ENCODE data around the gene FOXI2. TPM values are rescaled to one million over a fixed set of nuclear protein-coding genes. Genes with fewer than 3 reads are reported as not detected.

Gene FOXI2
- total RNA-seq, 1 donor from 2014 or later, result not detected

DNA sequence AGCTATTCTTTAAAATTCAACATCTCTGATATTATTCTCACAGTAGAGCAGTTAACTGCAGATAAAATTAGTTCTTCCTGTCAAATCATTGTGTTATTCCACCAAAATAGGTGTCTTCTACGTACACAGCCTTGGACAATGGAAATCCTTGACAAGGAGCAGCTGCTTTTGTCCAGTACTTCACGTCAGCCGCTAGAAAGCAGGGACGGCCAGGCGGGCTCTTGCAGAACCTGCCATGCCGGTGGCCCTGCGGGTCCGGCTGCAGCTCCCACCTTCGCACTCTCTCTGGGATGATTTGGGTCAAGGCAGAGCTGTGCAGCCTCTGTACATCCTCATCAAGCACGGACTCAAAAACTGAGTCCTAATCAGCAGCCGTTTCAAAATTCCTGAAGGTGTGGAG is 2.2 kb upstream of the FOXI2 start:
- peaks cover 46% of the 10 kb centered on the region for H4K20me1 ChIP-seq (ENCODE audit: low read depth)
- H3K27me3 Mint-ChIP-seq (ENCODE audit: insufficient read depth, low read depth), result peaks cover 67% of the 10 kb centered on the region
- no peak overlapping the region for H3K4me3 ChIP-seq

DNA sequence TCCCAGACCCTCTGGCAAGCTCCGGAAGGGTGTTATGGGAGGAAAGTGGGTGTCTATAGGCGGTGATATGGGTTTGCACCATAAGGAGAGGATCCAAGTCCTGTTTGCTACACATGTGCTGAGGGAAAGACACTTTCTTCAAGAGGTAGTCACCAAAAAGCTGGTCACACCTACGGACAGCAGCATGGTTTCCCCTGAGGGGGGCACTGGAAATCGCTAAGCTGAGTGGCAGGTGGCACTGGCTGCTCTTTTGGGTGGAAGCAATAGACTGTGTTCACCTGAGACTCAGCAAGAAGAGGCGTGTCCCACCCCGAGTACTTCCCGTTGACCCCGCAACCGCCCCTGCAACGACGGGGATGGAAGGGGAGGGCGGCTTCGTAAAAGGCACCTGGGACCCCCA is 1.8 kb upstream of the FOXI2 start:
- Histone ChIP-seq H3K4me3 (no peak overlapping the region), H3F3A (ENCODE audit: low read depth) (peaks cover 8% of the 10 kb centered on the region), H3K4me1 (no peaks in the 10 kb centered on the region), H3K4me2 (peak overlapping the region; percentile 25), H3K9me3 (ENCODE audit: low read depth) (no peaks in the 10 kb centered on the region), H3K79me2 (ENCODE audit: low read depth) (no peaks in the 10 kb centered on the region), H3K36me3 (no peaks in the 10 kb centered on the region), H3K27ac (no peak overlapping the region), H3K27me3 (peaks cover 98% of the 10 kb centered on the region), H4K20me1 (ENCODE audit: low read depth) (peaks cover 46% of the 10 kb centered on the region), H2AFZ (replicated peaks) (no peak overlapping the region), H3K9ac (no peak overlapping the region)
- H3K36me3 Mint-ChIP-seq, result peaks cover 4% of the 10 kb centered on the region
- peaks cover 5% of the 10 kb centered on the region for H3K4me1 Mint-ChIP-seq
- H3K27ac Mint-ChIP-seq, result no peak overlapping the region
- no peak for DNase-seq (ENCODE audit: low spot score)
- H3K27me3 Mint-ChIP-seq (ENCODE audit: insufficient read depth, low read depth), result peaks cover 67% of the 10 kb centered on the region
- TF ChIP-seq EZH2phosphoT487 (IDR thresholded peaks at IDR 0.05) (no peak), CTCF (IDR thresholded peaks at IDR 0.05) (no peak), EZH2 (IDR thresholded peaks at IDR 0.05) (no peak)
- H3K4me3 Mint-ChIP-seq, result peak overlapping the region; percentile 62
- H3K9me3 Mint-ChIP-seq, result peaks cover 8% of the 10 kb centered on the region

More for the DNA sequence above, 2.2 kb upstream of the FOXI2 start:
- Histone ChIP-seq H3F3A (ENCODE audit: low read depth) (peaks cover 8% of the 10 kb centered on the region), H2AFZ (replicated peaks) (no peak overlapping the region), H3K27ac (no peak overlapping the region), H3K4me2 (peak overlapping the region; percentile 25), H3K36me3 (no peaks in the 10 kb centered on the region), H3K9ac (no peak overlapping the region), H3K9me3 (ENCODE audit: low read depth) (no peaks in the 10 kb centered on the region), H3K4me1 (no peaks in the 10 kb centered on the region), H3K27me3 (peaks cover 98% of the 10 kb centered on the region), H3K79me2 (ENCODE audit: low read depth) (no peaks in the 10 kb centered on the region)
- no peak for TF ChIP-seq CTCF (IDR thresholded peaks at IDR 0.05)
- TF ChIP-seq EZH2phosphoT487 (IDR thresholded peaks at IDR 0.05), result peak; percentile 2
- peak; percentile 4 for TF ChIP-seq EZH2 (IDR thresholded peaks at IDR 0.05)
- Mint-ChIP-seq H3K4me3 (no peak overlapping the region), H3K9me3 (peaks cover 8% of the 10 kb centered on the region), H3K4me1 (peaks cover 5% of the 10 kb centered on the region), H3K36me3 (peaks cover 4% of the 10 kb centered on the region), H3K27ac (no peak overlapping the region)
- DNase-seq (ENCODE audit: low spot score), result peak; percentile 63

DNA sequence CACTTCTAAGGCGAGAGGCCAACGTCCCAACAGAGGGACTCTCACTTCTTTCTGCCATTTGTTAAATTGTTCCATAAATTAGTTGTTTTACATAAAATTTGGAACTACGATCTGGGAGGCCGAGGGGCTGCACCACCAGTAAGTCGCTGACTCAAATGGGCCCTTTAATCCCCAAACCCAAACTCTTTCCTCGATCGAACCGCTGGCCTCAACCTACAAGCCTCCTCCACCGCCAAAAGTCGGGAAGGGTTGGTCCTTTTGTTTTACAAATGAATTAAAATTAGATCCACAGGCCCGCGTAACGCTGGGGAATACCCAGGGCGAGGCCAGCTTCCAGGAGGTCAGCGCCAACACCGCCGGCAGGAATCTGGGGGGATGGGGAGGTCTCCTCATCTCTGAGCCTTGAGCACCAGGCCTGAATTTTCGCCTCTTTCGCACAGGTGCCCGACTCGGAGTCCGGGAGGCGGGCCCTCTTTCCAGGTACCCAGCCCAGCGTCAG is 1.2 kb upstream of the FOXI2 start:
- H3K4me1 Mint-ChIP-seq, result peaks cover 8% of the 10 kb centered on the region
- H3K9me3 Mint-ChIP-seq, result peaks cover 8% of the 10 kb centered on the region
- Histone ChIP-seq H3K36me3 (no peaks in the 10 kb centered on the region), H3K4me2 (peak overlapping the region; percentile 78), H2AFZ (replicated peaks) (no peak overlapping the region), H3K4me1 (no peaks in the 10 kb centered on the region), H3F3A (ENCODE audit: low read depth) (peaks cover 8% of the 10 kb centered on the region), H3K9ac (no peak overlapping the region), H3K4me3 (peak overlapping the region; percentile 44), H3K79me2 (ENCODE audit: low read depth) (no peaks in the 10 kb centered on the region), H3K9me3 (ENCODE audit: low read depth) (no peaks in the 10 kb centered on the region), H3K27me3 (peaks cover 98% of the 10 kb centered on the region), H4K20me1 (ENCODE audit: low read depth) (peaks cover 46% of the 10 kb centered on the region), H3K27ac (no peak overlapping the region)
- peaks cover 69% of the 10 kb centered on the region for H3K27me3 Mint-ChIP-seq (ENCODE audit: insufficient read depth, low read depth)
- H3K4me3 Mint-ChIP-seq, result peak overlapping the region; percentile 62
- H3K36me3 Mint-ChIP-seq, result peaks cover 4% of the 10 kb centered on the region
- TF ChIP-seq CTCF (IDR thresholded peaks at IDR 0.05), result no peak
- peak; percentile 90 for TF ChIP-seq EZH2 (IDR thresholded peaks at IDR 0.05)
- H3K27ac Mint-ChIP-seq, result no peak overlapping the region
- DNase-seq (ENCODE audit: low spot score), result peak; percentile 25

All from neural progenitor cell (in vitro differentiated cells).